HG03175 (cell line): ENCODE measurements around the gene TNFRSF12A.

Experiments used
- ATAC-seq: cut with Tn5 transposase; IDR thresholded peaks from one replicate; pipeline ENCODE4 v1.9.1; 2021; ENCODE audit warnings: mild to moderate bottlenecking, moderate library complexity; ENCODE audit not compliant: unreplicated experiment

The TNFRSF12A gene

GRCh38 chr16:3025032-3026002 is 5.1 kb downstream of the TNFRSF12A start:
- ATAC-seq, result no peak

GRCh38 chr16:3026003-3026378 is 5.8 kb downstream of the TNFRSF12A start:
- ATAC-seq, result no peak

- no peak for ATAC-seq
Measured at GRCh38 chr16:3026609-3027488, 6.7 kb downstream of the TNFRSF12A start.

GRCh38 chr16:3027489-3027795 is 7.3 kb downstream of the TNFRSF12A start:
- no peak for ATAC-seq

- no peak for ATAC-seq
Measured at GRCh38 chr16:3027983-3028715, 8.0 kb downstream of the TNFRSF12A start.

GRCh38 chr16:3028716-3029319 is 8.7 kb downstream of the TNFRSF12A start:
- ATAC-seq, result no peak

- ATAC-seq, result no peak
Measured at GRCh38 chr16:3029491-3030221, 9.5 kb downstream of the TNFRSF12A start.

GRCh38 chr16:3030222-3031212 is 10.3 kb downstream of the TNFRSF12A start:
- no peak for ATAC-seq

- no peak for ATAC-seq
Measured at GRCh38 chr16:3032624-3033023, 12.5 kb downstream of the TNFRSF12A start.

GRCh38 chr16:3035289-3035971 is 15.3 kb downstream of the TNFRSF12A start:
- no peak for ATAC-seq

GRCh38 chr16:3035972-3036725 is 16.0 kb downstream of the TNFRSF12A start:
- ATAC-seq, result no peak

GRCh38 chr16:3036726-3037315 is 16.7 kb downstream of the TNFRSF12A start, which contains the start of gene BICDL2:
BICDL2 (minus strand) TSS chr16:3036944; CDS start chr16:3035496, 1,448 bp downstream.
- no peak for ATAC-seq

- ATAC-seq, result no peak
Measured at GRCh38 chr16:3038256-3038655, 18.1 kb downstream of the TNFRSF12A start.

GRCh38 chr16:3038896-3039295 is 18.7 kb downstream of the TNFRSF12A start:
- no peak for ATAC-seq

GRCh38 chr16:3042376-3042775 is 22.2 kb downstream of the TNFRSF12A start:
- ATAC-seq, result no peak

GRCh38 chr16:3044708-3045107 is 24.5 kb downstream of the TNFRSF12A start:
- ATAC-seq, result no peak
